Transverse colon (tissue), 4 donors: ENCODE data around the gene MEGF10. TPM values are rescaled to one million over a fixed set of nuclear protein-coding genes. Genes with fewer than 3 reads are reported as not detected.

Source experiments
- DNase-seq: peaks from one replicate; pipeline ENCODE4 v3.0.0-alpha.2; 2019
- H3K27ac ChIP-seq, 4 donors: fragments of 200-600 bp; sonication (generic); 2 replicates each; pipeline ENCODE4 v1.5.1; 2016 to 2018; ENCODE audit warnings: inconsistent platforms in 4 of 4
- H3K27me3 ChIP-seq: fragments of 200-600 bp; sonication (generic); 2 replicates; pipeline ENCODE4 v1.5.1; 2017; ENCODE audit warnings: inconsistent platforms
- H3K36me3 ChIP-seq, 4 donors: fragments of 200-600 bp; sonication (generic); 2 replicates each; pipeline ENCODE4 v1.5.1; 2017 to 2019; ENCODE audit warnings: inconsistent platforms in 4 of 4
- H3K4me1 ChIP-seq, 4 donors: fragments of 200-600 bp; sonication (generic); 2 replicates each; pipeline ENCODE4 v1.5.1; 2017 to 2020; ENCODE audit warnings: inconsistent platforms in 4 of 4
- H3K4me3 ChIP-seq, 4 donors: fragments of 200-600 bp; sonication (generic); 1 replicate in 1 of 4; 2 replicates in 3 of 4; pipeline versions ENCODE4 v1.5.1 to v1.6.1; 2017 to 2019; ENCODE audit warnings: inconsistent platforms in 4 of 4
- H3K9me3 ChIP-seq, 2 donors: fragments of 200-600 bp; sonication (generic); 2 replicates each; pipeline ENCODE4 v1.5.1; 2017 to 2019; ENCODE audit warnings: inconsistent platforms in 2 of 2
- EP300 ChIP-seq: sonication (generic); formaldehyde crosslinking; IDR thresholded peaks from one replicate; pipeline ENCODE4 v1.6.1; 2017; ENCODE audit warnings: antibody characterized with exemption, low read depth
- POLR2A ChIP-seq: fragments of 450-650 bp; IDR thresholded peaks from one replicate; pipeline ENCODE4 v1.6.1; 2016; ENCODE audit warnings: antibody characterized with exemption, mild to moderate bottlenecking, moderate library complexity
- POLR2AphosphoS5 ChIP-seq, 3 donors: sonication (generic); formaldehyde crosslinking; IDR thresholded peaks; one replicate each; pipeline ENCODE4 v1.6.1; 2016; ENCODE audit warnings: antibody characterized with exemption in 3 of 3
- WGBS, 2 donors: methylation state at CpG; one replicate each; pipeline ENCODE4 v1.1.5; 2018; ENCODE audit warnings: low coverage in 1 of 2; 5-methylcytosine and 5-hydroxymethylcytosine counted together
- in situ Hi-C, 4 donors: fragments of 200-750 bp; cut with MboI; loops; one replicate each; pipeline versions ENCODE4 v1.15.0 to v1.15.1; 2017; ENCODE audit warnings: low sequenced_read_pairs in 3 of 4, low pct_ligation_motif_present in 1 of 4, low pct_unique_long_range_greater_than_20kb in 1 of 4
- intact Hi-C: fragments of 100-400 bp; cut with DNase I; formaldehyde crosslinking; loops from one replicate; pipeline ENCODE4 v1.15.1; 2023; ENCODE audit warnings: low total_unique reads
- total RNA-seq, 4 donors: library from RNA; depleted of rRNA; stranded (reverse); fragments of >200 nt; gene quantifications; one replicate each; pipeline ENCODE4 v1.1.0, GENCODE V29; 2016
- TF ChIP-seq, protein P1 (sequence below), 5 experiments: fragments of 200-600 bp in 3 of 5; fragments of 450-650 bp in 2 of 5; sonication (generic) in 3 of 5; IDR thresholded peaks; 1 replicate in 2 of 5; 2 replicates in 3 of 5; pipeline ENCODE4 v1.5.1; 2016 to 2017; ENCODE audit warnings: antibody characterized with exemption in 5 of 5, inconsistent platforms in 3 of 5, mild to moderate bottlenecking in 2 of 5, moderate library complexity in 1 of 5

MEGF10 gene
- total RNA-seq, 4 donors from 2014 or later, result 0.68 to 3.0 (median 2.9) TPM; not detected in 1

DNA sequence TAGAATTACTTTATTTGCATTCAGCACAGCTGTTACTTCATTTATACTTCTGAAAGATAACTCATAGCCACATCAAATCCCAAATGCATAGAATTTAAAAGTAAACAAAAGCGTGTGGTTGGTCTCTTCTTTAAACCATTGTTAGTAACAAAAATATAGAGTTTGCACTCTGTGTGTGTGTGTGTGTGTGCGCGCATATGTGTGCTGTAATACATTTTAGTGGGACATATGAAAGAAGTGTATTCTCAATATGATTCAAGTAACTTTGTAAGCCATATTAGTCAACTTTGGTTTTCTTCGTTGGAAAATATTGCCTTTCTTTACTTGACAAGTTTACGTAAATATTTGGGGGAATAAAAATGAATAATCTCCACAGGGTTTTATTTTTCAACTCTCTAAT lies 120.8 kb downstream of the MEGF10 start:
- H3K36me3 ChIP-seq, result no peaks in the 10 kb centered on the region
- H3K4me1 ChIP-seq, result no peaks in the 10 kb centered on the region
- no peaks in the 10 kb centered on the region for H3K9me3 ChIP-seq
- no peak for DNase-seq
- TF ChIP-seq EP300 (no peak), POLR2A (no peak), POLR2AphosphoS5 (IDR thresholded peaks at IDR 0.05) (no peak)
- TF ChIP-seq, protein P1, sequence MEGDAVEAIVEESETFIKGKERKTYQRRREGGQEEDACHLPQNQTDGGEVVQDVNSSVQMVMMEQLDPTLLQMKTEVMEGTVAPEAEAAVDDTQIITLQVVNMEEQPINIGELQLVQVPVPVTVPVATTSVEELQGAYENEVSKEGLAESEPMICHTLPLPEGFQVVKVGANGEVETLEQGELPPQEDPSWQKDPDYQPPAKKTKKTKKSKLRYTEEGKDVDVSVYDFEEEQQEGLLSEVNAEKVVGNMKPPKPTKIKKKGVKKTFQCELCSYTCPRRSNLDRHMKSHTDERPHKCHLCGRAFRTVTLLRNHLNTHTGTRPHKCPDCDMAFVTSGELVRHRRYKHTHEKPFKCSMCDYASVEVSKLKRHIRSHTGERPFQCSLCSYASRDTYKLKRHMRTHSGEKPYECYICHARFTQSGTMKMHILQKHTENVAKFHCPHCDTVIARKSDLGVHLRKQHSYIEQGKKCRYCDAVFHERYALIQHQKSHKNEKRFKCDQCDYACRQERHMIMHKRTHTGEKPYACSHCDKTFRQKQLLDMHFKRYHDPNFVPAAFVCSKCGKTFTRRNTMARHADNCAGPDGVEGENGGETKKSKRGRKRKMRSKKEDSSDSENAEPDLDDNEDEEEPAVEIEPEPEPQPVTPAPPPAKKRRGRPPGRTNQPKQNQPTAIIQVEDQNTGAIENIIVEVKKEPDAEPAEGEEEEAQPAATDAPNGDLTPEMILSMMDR (IDR thresholded peaks at IDR 0.05), result no peak
- H3K4me3 ChIP-seq, result no peak overlapping the region
- in situ Hi-C loops, result no loop called here
- intact Hi-C loops, result no loop called here
- no peak overlapping the region for H3K27ac ChIP-seq
- WGBS, 2 donors, result 78 to 92% methylated on average over 5 of the region's 5 CpGs
- no peaks in the 10 kb centered on the region for H3K27me3 ChIP-seq

DNA sequence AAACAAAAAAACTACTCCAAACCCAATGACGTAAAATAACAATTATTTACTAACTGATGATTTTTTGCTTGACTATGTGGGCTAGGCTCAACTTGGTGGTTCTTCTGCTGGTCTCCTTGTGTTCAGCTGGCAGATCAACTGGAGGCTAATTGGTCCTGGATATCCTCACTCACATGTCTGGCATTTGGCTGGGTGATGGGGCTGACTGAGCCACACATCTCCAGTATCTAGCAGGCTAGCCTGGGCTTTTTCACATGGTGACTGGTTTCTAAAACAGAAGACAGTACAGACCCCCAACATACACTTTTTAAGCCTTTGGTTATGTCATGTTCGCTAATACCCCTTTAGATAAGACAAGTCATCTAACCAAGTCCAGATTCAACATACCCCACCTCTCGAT lies 122.1 kb downstream of the MEGF10 start:
- no peak for DNase-seq
- no peaks in the 10 kb centered on the region for H3K27me3 ChIP-seq
- intact Hi-C loops, result no loop called here
- H3K27ac ChIP-seq, result no peak overlapping the region
- in situ Hi-C loops, result no loop called here
- H3K36me3 ChIP-seq, result no peaks in the 10 kb centered on the region
- WGBS, 2 donors, result 93 to 94% methylated on average over 2 to 3 of the region's 3 CpGs
- H3K4me3 ChIP-seq, result no peak overlapping the region
- H3K4me1 ChIP-seq, result no peaks in the 10 kb centered on the region
- no peaks in the 10 kb centered on the region for H3K9me3 ChIP-seq
- no peak for TF ChIP-seq POLR2AphosphoS5 (IDR thresholded peaks at IDR 0.05)
- TF ChIP-seq, protein P1 (IDR thresholded peaks at IDR 0.05), result no peak
- TF ChIP-seq POLR2A, result no peak

DNA sequence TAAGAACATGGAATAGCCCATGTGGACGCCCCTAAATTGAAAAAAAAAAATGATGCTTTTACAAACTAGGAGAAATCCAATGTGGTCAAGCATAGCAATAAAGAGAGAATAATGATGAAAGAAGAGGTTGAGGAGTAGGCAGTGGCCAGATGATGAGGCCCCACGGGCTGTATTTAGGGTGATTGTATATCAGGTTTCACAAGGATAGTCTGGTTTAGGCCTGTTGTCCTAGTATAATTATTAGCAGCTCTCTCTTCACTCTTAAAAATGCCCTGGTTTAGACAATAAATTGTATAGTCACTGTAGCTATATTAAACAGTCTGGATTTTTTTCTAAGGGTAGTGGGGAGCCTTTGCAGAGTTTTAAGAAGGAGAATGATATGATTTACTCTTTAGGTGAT lies 124.4 kb downstream of the MEGF10 start:
- in situ Hi-C loops (no loop called here), intact Hi-C loops (loop anchor here (5.0 kb wide), 1 partner anchor 658 kb away; no protein-coding TSS in a partner anchor)
- Histone ChIP-seq H3K4me1 (no peaks in the 10 kb centered on the region), H3K9me3 (no peaks in the 10 kb centered on the region), H3K4me3 (no peak overlapping the region), H3K36me3 (no peaks in the 10 kb centered on the region), H3K27me3 (no peaks in the 10 kb centered on the region), H3K27ac (no peak overlapping the region)
- DNase-seq, result no peak
- TF ChIP-seq POLR2AphosphoS5 (IDR thresholded peaks at IDR 0.05), result no peak
- WGBS, 2 donors, result 69 to 75% methylated on average over 2 of the region's 2 CpGs

DNA sequence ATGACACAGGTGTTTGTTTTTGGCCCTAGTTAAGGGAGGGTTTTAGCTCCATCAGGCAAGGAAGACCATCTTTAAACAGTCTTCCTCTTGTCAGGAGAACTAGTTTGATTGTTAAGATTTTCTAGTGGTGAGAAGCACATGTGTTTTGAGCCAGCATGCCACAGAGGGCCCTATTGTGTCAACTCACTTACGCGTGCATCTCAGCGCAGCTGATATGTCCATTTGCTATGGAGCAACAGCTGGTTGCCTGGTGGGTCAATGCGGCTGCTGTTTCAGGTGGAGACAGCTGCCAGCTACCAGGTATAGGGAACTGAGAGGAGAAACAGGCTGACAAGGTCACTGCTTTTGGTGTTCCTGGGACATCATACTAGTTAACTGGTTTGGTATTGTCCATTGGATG lies 126.3 kb downstream of the MEGF10 start:
- no peak for DNase-seq
- no peaks in the 10 kb centered on the region for H3K9me3 ChIP-seq
- 98 to 100% methylated on average over 3 to 4 of the region's 4 CpGs for WGBS, 2 donors
- H3K27me3 ChIP-seq, result no peaks in the 10 kb centered on the region
- H3K36me3 ChIP-seq, result no peaks in the 10 kb centered on the region
- TF ChIP-seq, protein P1 (IDR thresholded peaks at IDR 0.05), result no peak
- TF ChIP-seq POLR2A (no peak), EP300 (no peak), POLR2AphosphoS5 (IDR thresholded peaks at IDR 0.05) (no peak)
- H3K4me1 ChIP-seq, result no peaks in the 10 kb centered on the region
- in situ Hi-C loops, result no loop called here
- H3K4me3 ChIP-seq, result no peak overlapping the region
- intact Hi-C loops, result loop anchor here (5.0 kb wide), 1 partner anchor 660 kb away; no protein-coding TSS in a partner anchor
- H3K27ac ChIP-seq, result no peak overlapping the region

DNA sequence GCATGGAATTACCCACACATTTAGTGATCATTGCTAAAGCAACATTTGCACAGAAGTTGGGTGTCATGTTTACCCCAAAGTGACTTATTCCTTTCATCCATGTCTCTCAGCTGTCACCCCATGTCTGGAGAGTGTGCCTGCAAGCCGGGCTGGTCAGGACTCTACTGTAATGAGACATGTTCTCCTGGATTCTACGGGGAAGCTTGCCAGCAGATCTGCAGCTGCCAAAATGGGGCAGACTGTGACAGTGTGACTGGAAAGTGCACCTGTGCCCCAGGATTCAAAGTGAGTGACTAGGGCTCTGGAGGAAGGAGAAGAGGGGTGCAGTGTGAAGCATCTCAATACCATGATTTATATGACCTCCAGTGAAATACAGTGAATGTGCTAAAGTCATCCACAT lies 126.9 kb downstream of the MEGF10 start:
- no peak for DNase-seq
- no peaks in the 10 kb centered on the region for H3K4me1 ChIP-seq
- in situ Hi-C loops, result no loop called here
- WGBS, 2 donors, result 56% methylated on average over 2 of the region's 2 CpGs; no CpG with 5 or more reads in 1 of the 2 donors
- no peaks in the 10 kb centered on the region for H3K36me3 ChIP-seq
- H3K27ac ChIP-seq, result no peak overlapping the region
- TF ChIP-seq, protein P1 (IDR thresholded peaks at IDR 0.05), result no peak
- no peak for TF ChIP-seq POLR2A
- no peak for TF ChIP-seq EP300
- TF ChIP-seq POLR2AphosphoS5 (IDR thresholded peaks at IDR 0.05), result no peak
- no peak overlapping the region for H3K4me3 ChIP-seq
- no peaks in the 10 kb centered on the region for H3K9me3 ChIP-seq
- H3K27me3 ChIP-seq, result no peaks in the 10 kb centered on the region
- intact Hi-C loops, result loop anchor here (5.0 kb wide), 1 partner anchor 660 kb away; no protein-coding TSS in a partner anchor
